NCI-H526 (cell line): ENCODE measurements around the gene ZNF710.

ENCODE experiments used
- DNase-seq, 2 experiments: peaks; one replicate each; lab custom pipeline; 2025; lab: John Stamatoyannopoulos, UW

The ZNF710 gene

DNA sequence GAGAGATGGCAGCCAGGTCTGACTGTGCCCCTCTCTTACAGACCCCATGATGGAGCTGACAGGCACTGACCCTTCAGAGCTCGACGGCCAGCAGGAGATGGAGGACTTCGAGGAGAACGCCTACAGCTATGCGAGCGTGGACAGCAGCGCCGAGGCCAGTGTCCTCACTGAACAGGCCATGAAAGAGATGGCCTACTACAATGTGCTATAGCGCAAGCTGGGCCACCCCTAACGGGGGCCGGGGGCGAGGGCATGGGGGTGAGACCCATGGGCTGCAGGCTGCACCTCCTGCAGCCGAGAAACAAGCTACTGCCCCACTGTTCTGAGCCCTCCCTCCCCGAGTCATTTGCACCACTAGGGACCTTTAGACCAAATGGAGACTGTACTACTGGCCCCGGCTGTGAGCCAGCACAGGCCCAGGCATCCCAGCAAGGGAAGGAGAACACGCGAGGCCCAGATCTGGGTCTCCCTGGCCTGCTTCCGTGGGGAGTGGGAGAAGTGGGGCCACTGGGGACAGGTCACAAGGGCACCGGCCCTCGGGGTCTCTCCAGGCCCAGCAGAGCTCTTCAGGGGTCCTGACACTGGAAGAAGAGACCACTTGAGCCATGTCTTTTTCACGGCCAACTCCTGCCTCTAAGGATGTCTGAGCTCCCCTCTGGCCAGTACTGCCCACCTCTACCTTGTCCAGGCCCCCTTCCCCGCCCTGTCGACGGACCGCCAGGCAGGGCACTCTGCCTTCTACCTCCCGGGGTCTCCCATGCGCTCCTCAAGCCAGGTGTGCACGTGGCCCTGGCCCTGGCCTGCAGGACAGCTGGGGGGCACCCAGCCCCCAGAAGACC lies 78.7 kb downstream of the ZNF710 start:
- no peak for DNase-seq

DNA sequence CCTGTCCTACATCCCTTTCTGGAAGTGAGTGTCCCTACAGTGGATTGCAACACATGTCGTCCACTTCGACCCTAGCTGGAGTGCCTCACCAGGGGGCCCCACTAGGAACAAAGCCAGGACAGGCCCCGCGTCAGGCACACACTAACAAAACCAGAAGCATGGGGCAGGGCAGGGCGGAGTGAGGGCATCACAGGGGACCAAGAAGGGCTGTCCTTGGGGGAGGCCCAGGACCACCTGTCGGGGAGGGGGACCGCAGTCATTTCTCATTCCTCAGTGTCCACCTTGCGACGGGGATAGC lies 79.3 kb downstream of the ZNF710 start:
- no peak for DNase-seq

DNA sequence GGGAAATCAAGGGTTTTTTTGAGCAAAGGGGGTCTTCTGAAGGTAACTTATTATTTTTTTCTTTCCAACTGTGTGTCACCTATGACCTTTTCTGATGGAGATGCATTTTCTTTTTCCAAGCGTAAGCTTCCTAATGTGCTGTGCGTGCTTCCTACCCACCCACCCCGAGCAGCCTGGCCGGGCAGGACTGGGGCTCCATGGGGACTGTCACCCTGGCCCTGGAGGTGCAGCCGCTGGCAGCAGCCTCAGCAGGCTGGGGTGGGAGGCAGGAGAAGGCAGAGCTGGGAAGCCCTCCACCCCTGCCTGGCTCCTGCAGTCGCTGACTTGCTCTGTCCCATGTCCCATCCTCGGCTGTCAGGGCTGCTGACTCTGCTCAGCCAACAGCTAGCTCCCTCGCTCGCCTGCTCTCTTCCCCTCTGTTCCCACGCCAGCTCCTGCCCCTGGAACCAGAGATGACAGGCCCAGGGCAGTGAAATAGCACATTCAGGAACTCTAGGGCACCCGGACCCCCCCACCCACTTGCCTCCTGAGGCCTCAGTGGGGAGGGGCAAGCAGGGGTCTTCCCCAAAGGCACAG lies 79.8 kb downstream of the ZNF710 start:
- no peak for DNase-seq

DNA sequence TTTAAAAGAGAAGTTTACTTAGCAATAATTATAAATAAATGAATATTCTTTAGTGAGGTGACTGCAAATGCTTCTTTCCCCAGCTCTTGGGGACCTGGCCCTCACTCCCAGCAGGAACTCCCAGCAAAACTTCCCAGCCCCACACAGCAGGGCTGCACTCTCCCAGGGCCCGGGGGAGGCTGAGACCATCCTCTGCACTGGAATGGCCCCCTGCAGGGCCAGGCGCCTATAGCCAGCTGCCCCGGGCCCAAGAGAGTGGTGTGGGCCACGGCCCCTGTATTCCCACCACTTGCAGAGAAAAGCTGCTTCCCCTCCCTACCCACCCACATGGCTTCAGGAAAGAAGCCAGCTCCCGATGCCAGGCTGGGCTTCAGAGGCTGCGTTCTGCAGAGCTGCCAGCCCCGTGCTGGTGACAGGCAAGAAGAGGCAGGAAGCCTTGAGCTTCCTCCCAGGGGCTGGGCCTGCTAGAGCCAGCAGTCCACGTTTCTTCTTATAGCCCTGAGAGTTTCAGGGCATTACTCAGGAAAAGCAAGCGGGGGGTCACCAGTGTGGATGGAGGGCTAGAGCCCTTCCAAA lies 81.1 kb downstream of the ZNF710 start:
- no peak for DNase-seq

DNA sequence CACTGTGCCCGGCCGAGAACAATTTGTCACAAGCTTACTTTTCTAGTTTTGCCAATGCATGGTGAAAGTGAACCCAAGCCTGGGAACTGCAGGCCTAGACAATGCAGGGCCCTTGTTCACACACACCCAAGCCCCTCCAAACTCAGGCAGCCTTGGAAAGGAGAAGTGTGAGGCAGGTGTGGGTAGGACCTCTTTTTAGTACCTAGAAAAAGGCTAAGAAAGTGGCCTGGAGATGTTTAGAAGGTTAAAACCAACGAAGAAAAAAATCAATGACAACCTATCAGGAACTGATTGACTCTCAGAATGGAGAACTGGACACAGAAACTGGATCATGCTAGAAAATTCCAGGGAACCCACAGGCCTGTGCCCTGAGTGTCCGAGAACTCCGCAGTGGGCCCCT lies 82.3 kb downstream of the ZNF710 start:
- DNase-seq = no peak

DNA sequence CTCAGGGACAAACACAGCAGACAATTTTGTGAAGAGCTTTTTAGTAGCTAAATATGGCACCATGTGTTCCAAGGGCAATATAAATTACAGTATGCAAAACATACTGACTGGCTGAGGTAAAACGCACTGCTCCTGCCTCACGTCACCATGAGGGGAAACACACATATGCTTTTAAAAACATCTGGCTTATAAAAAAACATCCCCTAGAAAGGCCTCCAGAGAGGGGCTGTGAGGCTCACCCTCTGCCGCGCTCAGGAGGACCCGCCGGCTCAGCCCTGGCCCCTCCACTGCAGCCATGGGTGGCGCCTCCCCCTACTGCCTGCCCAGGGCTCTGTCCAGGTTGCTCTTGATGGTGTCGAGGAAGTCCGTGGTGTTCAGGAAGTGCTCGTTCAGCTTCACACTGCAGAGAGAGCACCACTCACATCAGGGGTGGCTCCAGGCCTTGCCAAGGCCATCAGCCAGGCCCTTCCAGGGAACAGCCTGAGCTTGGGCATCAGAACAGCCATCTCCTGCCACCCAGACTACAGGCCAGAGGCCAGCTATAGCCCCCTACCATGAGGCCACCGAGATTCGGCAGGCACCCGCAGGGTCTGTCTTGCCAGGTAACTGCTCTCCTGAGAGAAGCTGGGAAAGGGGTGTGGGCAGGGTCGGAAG lies 83.0 kb downstream of the ZNF710 start:
- DNase-seq = peak; percentile 62 to 70

DNA sequence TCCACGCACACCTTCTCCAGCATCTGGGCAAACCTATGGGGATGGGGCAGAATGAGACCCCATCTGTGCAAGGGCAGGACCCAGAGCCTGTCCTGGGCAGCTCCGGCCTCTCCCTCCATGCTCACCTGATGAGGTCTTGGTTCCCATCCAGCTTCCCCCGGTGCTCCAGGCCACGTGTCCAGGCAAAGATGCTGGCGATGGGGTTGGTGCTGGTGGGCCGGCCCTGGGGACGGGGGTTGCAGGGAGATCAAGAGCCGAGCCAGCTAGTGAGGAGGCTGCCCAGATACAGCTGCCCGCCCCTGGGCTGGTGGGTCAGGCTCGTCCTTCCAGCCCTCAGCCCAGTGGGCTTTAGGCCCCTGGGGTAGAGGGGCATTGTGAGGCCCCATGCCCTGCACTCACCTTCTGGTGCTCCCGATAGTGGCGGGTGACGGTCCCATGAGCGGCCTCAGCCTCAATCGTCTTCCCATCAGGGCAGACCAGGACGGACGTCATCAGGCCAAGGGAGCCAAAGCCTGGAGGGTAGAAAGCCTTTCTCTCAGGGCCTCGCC lies 83.8 kb downstream of the ZNF710 start:
- DNase-seq = no peak

DNA sequence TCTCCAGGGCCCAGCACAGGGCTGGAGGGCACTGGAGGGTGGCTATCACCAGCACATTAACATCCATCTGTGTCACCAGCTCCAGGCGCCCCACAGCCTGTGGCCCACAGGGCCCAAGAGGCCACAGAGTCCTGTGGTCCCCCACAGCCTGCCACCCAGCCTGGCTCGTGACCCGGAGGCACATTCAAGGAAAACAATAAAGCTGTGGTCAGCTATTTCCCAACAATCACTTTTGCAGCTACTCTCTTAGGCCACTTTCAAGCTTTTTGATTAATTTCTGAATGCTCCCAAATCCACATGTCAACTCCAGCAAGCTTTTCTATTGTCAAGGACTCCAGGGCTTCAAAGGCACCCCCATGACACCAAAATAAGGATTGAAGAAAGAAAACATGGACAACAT lies 84.4 kb downstream of the ZNF710 start:
- no peak for DNase-seq

DNA sequence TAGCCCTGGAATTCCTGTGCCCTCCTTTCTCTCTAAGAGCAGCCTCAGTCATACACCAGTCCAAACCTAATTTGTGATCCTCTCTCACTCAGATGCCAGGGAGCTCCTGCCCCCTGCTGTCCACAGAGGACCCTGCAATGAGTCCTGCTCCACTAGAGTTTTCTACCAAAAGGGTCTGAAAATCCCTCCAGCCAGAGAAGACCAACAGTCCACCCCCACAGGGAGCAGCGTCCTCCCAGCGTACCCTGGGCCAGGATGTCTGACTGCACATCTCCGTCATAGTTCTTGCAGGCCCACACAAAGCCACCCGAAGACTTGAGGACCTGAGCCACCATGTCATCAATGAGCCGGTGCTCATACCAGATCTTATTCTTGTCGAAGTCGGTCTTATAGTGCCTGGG lies 85.7 kb downstream of the ZNF710 start:
- DNase-seq = peak in 1 of 2 experiments; percentile 59

DNA sequence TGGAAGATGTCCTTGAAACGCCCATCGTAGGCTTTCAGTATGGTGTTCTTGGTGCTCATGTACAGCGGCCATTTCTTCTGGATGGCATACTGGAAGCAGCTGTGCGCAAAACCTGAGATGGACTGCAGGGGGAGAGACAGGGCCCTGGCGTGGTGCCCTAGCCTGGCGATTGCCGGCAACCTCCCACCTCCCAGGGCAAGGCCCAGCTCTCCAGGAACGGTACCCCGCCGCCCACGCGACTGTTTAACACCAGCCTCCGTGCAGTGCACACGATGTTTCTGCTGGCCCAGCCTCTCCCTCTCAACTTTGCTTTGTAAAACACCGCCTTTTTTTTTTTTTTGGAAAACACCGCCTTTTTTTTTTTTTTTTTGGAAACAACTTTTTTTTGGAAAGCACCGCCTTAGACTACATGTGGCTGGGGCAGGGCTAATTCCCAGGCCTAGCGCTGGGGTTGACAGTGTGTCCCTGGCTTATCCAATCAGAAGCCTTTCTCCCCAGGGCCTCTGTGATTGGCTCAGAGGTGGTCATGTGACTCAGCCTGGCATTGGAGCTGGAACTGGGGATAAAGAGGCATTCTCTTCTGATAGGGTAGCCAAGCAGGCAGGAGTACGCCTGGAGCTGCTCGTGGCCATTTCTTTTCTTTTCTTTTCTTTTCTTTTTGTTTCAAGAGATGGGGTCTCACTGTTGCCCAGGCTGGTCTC lies 86.5 kb downstream of the ZNF710 start:
- DNase-seq = peak in 1 of 2 experiments; percentile 27

DNA sequence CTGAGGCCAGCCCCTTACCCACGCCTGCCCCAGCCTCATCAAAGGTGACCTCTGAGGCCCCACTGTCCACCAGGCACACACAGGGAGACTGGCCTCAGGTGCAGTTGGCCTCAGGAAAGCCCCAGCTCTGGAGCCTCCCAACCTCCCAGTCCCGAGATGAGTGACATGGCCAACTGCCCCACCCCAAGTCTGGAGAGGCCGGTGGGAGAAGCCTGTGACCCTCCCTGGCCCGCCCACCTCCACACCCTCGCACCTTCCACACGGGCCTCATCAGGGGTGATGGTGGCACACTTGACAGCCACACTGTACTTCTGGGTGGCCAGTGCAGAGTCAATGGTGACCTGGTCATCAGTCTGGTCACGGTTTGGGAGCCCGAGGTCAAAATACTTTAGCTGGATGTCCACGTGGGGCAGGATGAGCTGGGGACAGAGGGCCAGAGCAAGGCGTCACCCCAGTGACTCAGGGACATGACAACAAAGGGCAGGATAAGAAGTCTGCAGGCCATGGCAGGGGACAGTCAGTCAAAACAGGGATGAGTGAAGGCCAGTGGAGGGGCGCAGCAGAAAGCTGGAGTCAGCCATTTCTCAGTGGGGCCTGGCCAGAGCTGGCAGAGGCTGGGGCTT lies 89.2 kb downstream of the ZNF710 start:
- no peak for DNase-seq

DNA sequence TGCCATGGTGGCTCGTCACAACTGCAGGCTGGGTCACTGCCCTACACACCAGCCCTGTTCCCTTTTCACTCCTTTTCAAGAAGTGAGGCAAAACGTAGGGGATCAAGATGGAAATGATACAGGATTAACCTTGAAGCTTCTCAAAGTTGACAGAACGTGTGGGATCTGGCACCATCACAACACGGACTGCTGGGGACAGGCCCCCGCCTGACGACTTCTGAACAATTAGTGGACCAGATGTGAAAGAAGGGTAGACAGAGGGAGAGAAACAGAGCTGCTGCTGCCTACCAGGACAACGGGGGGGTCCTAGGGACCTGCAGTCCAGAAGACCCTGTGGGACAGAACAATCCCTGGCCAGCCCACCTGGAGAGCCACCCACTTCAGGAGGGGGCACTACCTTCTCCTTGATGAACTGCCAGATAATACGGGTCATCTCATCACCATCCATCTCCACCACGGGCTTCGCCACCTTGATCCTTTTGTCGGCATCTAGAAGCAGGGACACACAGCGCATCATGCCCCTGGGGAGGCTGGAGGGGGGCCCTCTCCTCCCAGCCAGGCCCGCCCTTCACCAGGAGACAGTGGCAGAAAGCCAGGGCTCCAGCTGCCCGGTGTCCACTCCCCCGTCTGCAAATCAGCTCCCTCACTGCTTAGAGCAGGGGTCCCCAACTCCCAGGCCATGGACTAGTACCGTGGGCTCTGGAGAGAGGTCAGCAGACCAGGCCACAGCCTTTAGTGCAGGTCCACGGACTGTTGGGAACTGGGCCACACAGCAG lies 90.2 kb downstream of the ZNF710 start:
- no peak for DNase-seq

DNA sequence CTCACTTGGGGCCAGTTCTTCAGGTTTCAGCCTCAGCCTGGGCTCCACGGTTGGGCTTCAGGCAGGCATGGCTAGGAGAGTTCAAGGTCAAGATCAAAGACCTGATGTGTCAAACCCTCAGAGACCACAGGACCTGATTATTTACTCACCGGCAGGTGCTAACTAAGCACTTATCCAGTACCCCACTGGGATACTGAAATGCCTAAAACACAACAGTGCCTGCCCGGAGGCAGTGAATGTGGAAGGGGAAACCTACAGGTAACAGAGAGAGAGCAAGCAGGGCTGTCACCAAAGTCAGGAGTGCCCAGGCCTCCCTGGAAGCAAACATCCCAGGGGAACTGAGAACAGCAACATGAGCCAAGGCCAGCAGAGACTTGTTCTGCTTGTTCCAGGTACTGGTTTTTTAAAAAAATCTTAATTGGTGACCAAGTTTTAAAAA lies 94.4 kb downstream of the ZNF710 start:
- no peak for DNase-seq

DNA sequence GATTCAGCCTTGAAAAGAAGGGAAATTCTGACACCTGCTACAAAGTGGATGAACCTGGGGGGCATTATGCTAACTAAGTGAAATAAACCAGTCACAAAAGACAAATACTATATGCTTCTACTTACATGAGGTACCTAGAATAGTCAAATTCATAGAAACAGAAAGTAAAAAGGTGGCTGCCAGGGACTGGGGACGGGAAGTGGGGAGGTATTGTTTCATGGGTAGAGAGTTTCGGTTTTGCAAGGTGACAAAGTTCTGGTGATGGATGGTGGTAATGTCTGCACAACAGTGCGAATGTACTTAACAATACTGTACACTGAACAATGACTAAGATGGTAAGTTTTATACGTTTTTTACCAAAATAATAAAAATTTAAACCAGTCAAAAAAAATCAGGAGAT lies 96.4 kb downstream of the ZNF710 start:
- no peak for DNase-seq

DNA sequence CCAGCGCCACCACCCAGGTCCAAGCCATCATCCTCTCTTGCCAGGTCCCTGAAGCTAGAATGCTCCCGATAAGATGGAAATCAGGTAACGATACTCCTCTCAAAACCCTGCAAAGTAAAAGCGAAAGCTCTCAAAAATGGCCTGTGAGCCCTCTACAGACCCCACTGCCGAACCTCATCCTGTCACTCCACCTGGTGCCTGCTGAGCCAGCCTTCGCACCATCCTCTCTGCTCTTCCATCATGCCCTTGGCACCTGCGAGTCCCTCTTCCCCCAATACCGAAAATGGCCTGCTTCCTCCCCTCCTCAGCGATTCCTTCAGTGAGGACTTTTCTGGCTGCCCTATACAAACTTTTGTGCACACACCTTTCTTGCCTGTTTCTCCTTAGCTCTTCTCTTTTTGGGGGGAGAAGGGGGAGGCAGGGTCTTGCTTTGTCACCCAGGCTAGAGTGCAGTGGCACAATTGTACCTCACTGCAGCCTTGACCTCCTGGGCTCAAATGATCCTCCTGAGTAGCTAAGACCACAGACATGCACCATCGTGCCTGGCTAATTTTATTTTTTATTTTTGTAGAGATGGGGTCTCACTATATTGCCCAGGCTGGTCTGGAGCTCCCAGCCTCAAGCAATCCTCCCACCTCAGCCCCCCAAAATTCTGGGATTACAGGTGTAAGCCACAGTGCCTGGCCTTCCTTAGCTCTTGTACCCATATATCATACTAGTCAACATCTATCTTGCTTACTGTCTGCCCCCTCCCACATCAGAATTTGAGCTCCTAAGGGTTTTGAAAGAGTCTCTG lies 98.1 kb downstream of the ZNF710 start:
- DNase-seq = no peak

DNA sequence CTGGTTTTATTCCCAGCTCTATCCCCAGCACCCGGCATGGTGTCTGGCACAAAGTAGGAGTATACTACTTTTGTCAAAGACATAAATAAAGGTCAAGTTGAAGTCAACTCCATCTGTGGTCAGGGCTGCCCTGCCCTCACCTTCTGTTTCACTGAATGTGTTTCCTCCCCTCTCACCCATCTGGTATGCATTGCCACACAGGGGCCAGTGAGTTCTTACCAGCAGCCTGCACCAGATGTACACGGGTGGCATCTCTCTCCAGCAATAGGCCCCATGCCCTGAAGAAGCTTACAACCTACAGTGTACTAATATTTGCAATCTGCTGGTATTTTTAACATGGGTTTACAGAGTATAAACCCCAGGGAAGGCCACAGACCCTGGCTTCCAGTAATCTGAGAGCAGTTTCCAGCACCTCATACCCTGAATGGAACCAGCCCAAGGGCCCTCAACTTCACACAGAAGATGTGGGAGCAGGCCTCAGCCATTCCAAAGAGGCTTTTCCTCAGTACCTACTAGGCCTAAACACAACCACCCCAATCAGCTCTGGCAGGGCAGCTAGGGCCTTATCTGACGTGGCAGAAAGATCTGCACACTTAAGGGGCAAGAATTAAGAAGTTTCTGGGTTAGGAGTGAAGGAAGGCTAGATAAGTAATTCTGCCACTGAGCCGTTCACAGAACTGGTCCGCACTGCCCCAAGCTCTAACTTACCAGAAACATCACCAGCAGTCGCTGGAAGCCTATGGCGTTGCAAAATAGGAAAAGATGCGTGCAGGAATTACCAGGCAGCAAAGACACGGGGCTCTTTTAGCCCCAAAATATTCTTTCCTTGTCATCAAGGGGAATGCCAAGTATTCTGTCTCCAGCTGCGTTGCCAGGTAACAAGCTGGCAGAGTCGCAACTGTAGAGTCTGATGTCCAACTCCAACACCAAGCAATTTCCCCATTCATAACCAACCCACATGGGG lies 99.0 kb downstream of the ZNF710 start:
- DNase-seq = peak in 1 of 2 experiments; percentile 21

DNA sequence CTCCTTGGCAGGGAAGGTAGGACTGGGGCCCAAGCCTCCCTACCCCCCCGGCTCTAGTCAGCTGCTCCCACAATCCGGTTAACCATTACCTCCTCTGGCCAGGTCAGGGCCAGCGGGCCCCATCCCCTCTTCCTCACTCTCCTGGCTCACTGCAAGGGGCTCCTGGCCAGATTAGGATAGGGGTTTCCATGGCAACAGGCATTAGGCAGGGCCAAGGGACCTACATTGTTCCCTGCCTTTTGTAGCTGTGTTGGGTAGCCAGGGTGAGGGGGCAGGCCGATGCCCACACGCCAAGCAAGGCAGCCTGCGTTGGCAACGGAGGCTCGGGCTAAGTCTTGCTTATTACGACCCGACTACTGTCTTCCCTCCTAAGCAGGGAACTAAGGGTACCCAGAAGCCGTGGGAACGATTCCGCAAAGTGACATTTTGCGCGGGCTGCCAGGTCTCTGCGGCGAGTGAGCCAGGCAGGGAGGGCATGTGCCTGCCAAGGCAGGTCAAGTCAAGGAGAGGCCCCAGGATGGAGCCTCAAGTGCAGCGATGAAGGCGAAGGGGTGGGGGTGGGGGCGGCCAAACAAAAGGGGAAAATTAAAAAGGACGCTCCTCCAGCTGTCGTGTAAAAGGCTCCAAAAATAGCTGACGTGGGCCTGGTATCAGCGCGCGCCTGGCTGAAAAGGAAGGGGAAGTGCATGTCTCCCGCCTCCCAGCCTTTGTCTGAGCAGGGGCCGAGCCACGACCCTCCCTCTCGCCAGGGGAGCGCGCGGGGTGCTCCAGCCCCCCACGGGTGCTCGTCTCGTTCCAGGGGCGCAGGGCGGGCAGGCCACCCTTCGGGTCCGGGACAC lies 100.2 kb downstream of the ZNF710 start:
- peak in 1 of 2 experiments; percentile 58 for DNase-seq
